Vagina (tissue), 2 donors: ENCODE results near the gene TNRC18. TPM values are rescaled to one million over a fixed set of nuclear protein-coding genes. Genes with fewer than 3 reads are reported as not detected.

Source experiments
- DNase-seq, 2 donors: peaks; one replicate each; pipeline ENCODE4 v3.0.0-alpha.2; 2017; ENCODE audit errors: extremely low spot score in 2 of 2
- H3K27ac ChIP-seq: fragments of 200-600 bp; sonication (generic); one replicate; pipeline ENCODE4 v1.5.1; 2019
- H3K27me3 ChIP-seq: fragments of 200-600 bp; sonication (generic); one replicate; pipeline ENCODE4 v1.5.1; 2019
- H3K36me3 ChIP-seq, 2 donors: fragments of 200-600 bp; sonication (generic); one replicate each; pipeline ENCODE4 v1.5.1; 2017 to 2019
- H3K4me1 ChIP-seq: fragments of 200-600 bp; sonication (generic); one replicate; pipeline ENCODE4 v1.5.1; 2019
- H3K4me3 ChIP-seq, 2 donors: fragments of 200-600 bp; sonication (generic); 1 replicate in 1 of 2; 2 replicates in 1 of 2; pipeline ENCODE4 v1.5.1; 2016 to 2019
- H3K9me3 ChIP-seq: fragments of 200-600 bp; sonication (generic); one replicate; pipeline ENCODE4 v1.5.1; 2019
- CTCF ChIP-seq, 3 experiments: fragments of 450-650 bp in 2 of 3; fragments of 200-600 bp in 1 of 3; sonication (generic) in 1 of 3; IDR thresholded peaks; one replicate each; pipeline ENCODE4 v1.5.1; 2017 to 2019; ENCODE audit warnings: antibody characterized with exemption in 3 of 3, mild to moderate bottlenecking in 2 of 3, moderate library complexity in 2 of 3
- POLR2A ChIP-seq, 2 donors: fragments of 450-650 bp; IDR thresholded peaks; one replicate each; pipeline ENCODE4 v1.6.1; 2017; ENCODE audit warnings: antibody characterized with exemption in 2 of 2, mild to moderate bottlenecking in 2 of 2, moderate library complexity in 2 of 2
- POLR2AphosphoS5 ChIP-seq, 2 donors: sonication (generic); formaldehyde crosslinking; IDR thresholded peaks; one replicate each; pipeline ENCODE4 v1.9.0; 2017; ENCODE audit warnings: antibody characterized with exemption in 2 of 2, mild to moderate bottlenecking in 2 of 2, low read depth in 1 of 2; ENCODE audit not compliant: insufficient read depth in 1 of 2
- intact Hi-C: fragments of 100-400 bp; cut with DNase I; formaldehyde crosslinking; loops from one replicate; pipeline ENCODE4 v1.15.1; 2023
- total RNA-seq: library from RNA; depleted of rRNA; stranded (reverse); fragments of >200 nt; gene quantifications from one replicate; pipeline ENCODE4 v1.2.3, GENCODE V29; 2016

TNRC18 gene
- total RNA-seq, 1 donor from 2014 or later: 79.8 TPM

- Histone ChIP-seq H3K9me3 (no peaks in the 10 kb centered on the region), H3K4me1 (no peaks in the 10 kb centered on the region), H3K4me3 (no peak overlapping the region), H3K36me3 (no peaks in the 10 kb centered on the region), H3K27me3 (no peaks in the 10 kb centered on the region), H3K27ac (no peak overlapping the region)
- DNase-seq: no peak
- TF ChIP-seq POLR2A (IDR thresholded peaks at IDR 0.05): no peak
- TF ChIP-seq CTCF (IDR thresholded peaks at IDR 0.05): no peak
- TF ChIP-seq POLR2AphosphoS5 (IDR thresholded peaks at IDR 0.05; ENCODE audit: insufficient read depth in 1 of 2, low read depth in 1 of 2): no peak
- intact Hi-C loops: no loop called here
Measured at GRCh38 chr7:5437987-5438386, 14.4 kb upstream of the TNRC18 start.

- no peaks in the 10 kb centered on the region for H3K27me3 ChIP-seq
- TF ChIP-seq CTCF (IDR thresholded peaks at IDR 0.05) (no peak), POLR2A (IDR thresholded peaks at IDR 0.05) (no peak), POLR2AphosphoS5 (IDR thresholded peaks at IDR 0.05; ENCODE audit: insufficient read depth in 1 of 2, low read depth in 1 of 2) (no peak)
- no peaks in the 10 kb centered on the region for H3K9me3 ChIP-seq
- no peak overlapping the region for H3K27ac ChIP-seq
- no peaks in the 10 kb centered on the region for H3K4me1 ChIP-seq
- DNase-seq: no peak
- no peaks in the 10 kb centered on the region for H3K36me3 ChIP-seq
- intact Hi-C loops: no loop called here
- no peak overlapping the region for H3K4me3 ChIP-seq
Measured at GRCh38 chr7:5437348-5437892, 13.8 kb upstream of the TNRC18 start.

GRCh38 chr7:5436003-5436678 lies 12.5 kb upstream of the TNRC18 start:
- TF ChIP-seq CTCF (IDR thresholded peaks at IDR 0.05) (no peak), POLR2AphosphoS5 (IDR thresholded peaks at IDR 0.05; ENCODE audit: insufficient read depth in 1 of 2, low read depth in 1 of 2) (no peak), POLR2A (IDR thresholded peaks at IDR 0.05) (no peak)
- H3K27me3 ChIP-seq: no peaks in the 10 kb centered on the region
- peaks cover 3% of the 10 kb centered on the region for H3K4me1 ChIP-seq
- H3K27ac ChIP-seq: no peak overlapping the region
- H3K36me3 ChIP-seq: no peaks in the 10 kb centered on the region
- intact Hi-C loops: no loop called here
- DNase-seq: no peak
- no peak overlapping the region for H3K4me3 ChIP-seq
- H3K9me3 ChIP-seq: no peaks in the 10 kb centered on the region

- H3K27me3 ChIP-seq: no peaks in the 10 kb centered on the region
- no peak for DNase-seq
- no peaks in the 10 kb centered on the region for H3K36me3 ChIP-seq
- H3K4me3 ChIP-seq: no peak overlapping the region
- H3K4me1 ChIP-seq: peaks cover 10% of the 10 kb centered on the region
- intact Hi-C loops: no loop called here
- TF ChIP-seq POLR2AphosphoS5 (IDR thresholded peaks at IDR 0.05; ENCODE audit: insufficient read depth in 1 of 2, low read depth in 1 of 2): no peak
- no peak for TF ChIP-seq POLR2A (IDR thresholded peaks at IDR 0.05)
- TF ChIP-seq CTCF (IDR thresholded peaks at IDR 0.05): no peak
- H3K9me3 ChIP-seq: no peaks in the 10 kb centered on the region
- no peak overlapping the region for H3K27ac ChIP-seq
Measured at GRCh38 chr7:5435291-5436002, 11.8 kb upstream of the TNRC18 start.

- TF ChIP-seq POLR2A (IDR thresholded peaks at IDR 0.05) (no peak), POLR2AphosphoS5 (IDR thresholded peaks at IDR 0.05; ENCODE audit: insufficient read depth in 1 of 2, low read depth in 1 of 2) (no peak), CTCF (IDR thresholded peaks at IDR 0.05) (no peak)
- Histone ChIP-seq H3K27ac (no peak overlapping the region), H3K27me3 (no peaks in the 10 kb centered on the region), H3K36me3 (no peaks in the 10 kb centered on the region), H3K4me1 (peaks cover 32% of the 10 kb centered on the region), H3K4me3 (no peak overlapping the region), H3K9me3 (no peaks in the 10 kb centered on the region)
- intact Hi-C loops: no loop called here
- no peak for DNase-seq
Measured at GRCh38 chr7:5433181-5433580, 9.5 kb upstream of the TNRC18 start.
